HEK293 (cell line): ENCODE data around the gene KLHL30.
A peak's percentile ranks its signal among the peaks of the same experiment; 100 is the strongest.
"Not testable (repeated sequence)": the region's sequence is repeated elsewhere in the genome, so short reads cannot be mapped to it uniquely, and the experiment has no call there.

Source experiments
- CTCF ChIA-PET: fragments of 350-600 bp; formaldehyde crosslinking; extraction: SDS; loops from one replicate; lab custom pipeline; 2021; ENCODE audit warnings: antibody characterized with exemption; lab: Yijun Ruan, JAX
- POLR2A ChIA-PET: fragments of 300-600 bp; formaldehyde crosslinking; extraction: SDS; loops from one replicate; lab custom pipeline; 2020; ENCODE audit warnings: antibody characterized with exemption, inconsistent platforms; lab: Yijun Ruan, JAX
- H3K27ac ChIP-seq: fragments of 200-500 bp; sonication (Bioruptor generic); 2 replicates; pipeline ENCODE4 v1.5.1; 2014; ENCODE audit warnings: low read depth, low read length, control low read depth, inconsistent platforms; ENCODE audit errors: extremely low read depth
- H3K36me3 ChIP-seq, 2 experiments: fragments of 200-500 bp in 1 of 2; sonication (Bioruptor generic) in 1 of 2; 1 replicate in 1 of 2; 2 replicates in 1 of 2; pipeline ENCODE4 v1.5.1; 2014 to 2017; ENCODE audit warnings: inconsistent platforms in 2 of 2, low read length in 2 of 2; ENCODE audit not compliant: control insufficient read depth in 2 of 2, insufficient read depth in 1 of 2
- H3K4me1 ChIP-seq: fragments of 200-500 bp; sonication (Bioruptor generic); 2 replicates; pipeline ENCODE4 v1.5.1; 2014; ENCODE audit warnings: mild to moderate bottlenecking, low read length, inconsistent platforms; ENCODE audit not compliant: control insufficient read depth, insufficient read depth
- H3K4me3 ChIP-seq: 2 replicates; pipeline ENCODE4 v1.5.1; 2011; ENCODE audit warnings: low read depth, mild to moderate bottlenecking, control low read depth, low read length, moderate library complexity
- H3K9me3 ChIP-seq: fragments of 200-500 bp; sonication (Bioruptor generic); 2 replicates; pipeline ENCODE4 v1.5.1; 2014; ENCODE audit warnings: low read depth, low read length, inconsistent platforms; ENCODE audit not compliant: control insufficient read depth, insufficient read depth
- BCL11B ChIP-seq: fragments of 450-650 bp; formaldehyde crosslinking; IDR thresholded peaks from 2 replicates; pipeline ENCODE4 v1.5.1; 2016; ENCODE audit warnings: low read depth, missing biosample characterization, missing genetic modification characterization
- BCL6B ChIP-seq: fragments of 450-650 bp; formaldehyde crosslinking; IDR thresholded peaks from 2 replicates; pipeline ENCODE4 v1.5.1; 2017; ENCODE audit warnings: missing biosample characterization, missing genetic modification characterization
- SCRT1 ChIP-seq: fragments of 450-650 bp; formaldehyde crosslinking; IDR thresholded peaks from 2 replicates; pipeline ENCODE4 v1.5.1; 2016; ENCODE audit warnings: missing biosample characterization, missing genetic modification characterization, borderline replicate concordance
- ZNF223 ChIP-seq: fragments of 450-650 bp; formaldehyde crosslinking; IDR thresholded peaks from 2 replicates; pipeline ENCODE4 v1.5.1; 2016; ENCODE audit warnings: missing biosample characterization, missing genetic modification characterization
- ZNF248 ChIP-seq: fragments of 450-650 bp; formaldehyde crosslinking; IDR thresholded peaks from 2 replicates; pipeline ENCODE4 v1.5.1; 2017; ENCODE audit warnings: missing biosample characterization, missing genetic modification characterization
- ZNF335 ChIP-seq: fragments of 450-650 bp; formaldehyde crosslinking; conservative IDR thresholded peaks from 2 replicates; pipeline ENCODE4 v1.5.1; 2016; ENCODE audit warnings: missing biosample characterization, missing genetic modification characterization
- ZNF350 ChIP-seq: fragments of 450-650 bp; formaldehyde crosslinking; IDR thresholded peaks from 2 replicates; pipeline ENCODE4 v1.5.0; 2017; ENCODE audit warnings: missing biosample characterization, mild to moderate bottlenecking, missing genetic modification characterization
- ZNF423 ChIP-seq: fragments of 450-650 bp; formaldehyde crosslinking; IDR thresholded peaks from 2 replicates; pipeline ENCODE4 v1.5.1; 2016; ENCODE audit warnings: missing biosample characterization, missing genetic modification characterization
- ZNF558 ChIP-seq: fragments of 450-650 bp; formaldehyde crosslinking; IDR thresholded peaks from 2 replicates; pipeline ENCODE4 v1.5.1; 2016; ENCODE audit warnings: missing biosample characterization, missing genetic modification characterization
- ZNF600 ChIP-seq: fragments of 450-650 bp; formaldehyde crosslinking; IDR thresholded peaks from 2 replicates; pipeline ENCODE4 v1.5.1; 2016; ENCODE audit warnings: missing biosample characterization, missing genetic modification characterization
- TF ChIP-seq, protein P1 (sequence below): fragments of 450-650 bp; formaldehyde crosslinking; IDR thresholded peaks from 2 replicates; pipeline ENCODE4 v1.5.1; 2016; ENCODE audit warnings: missing biosample characterization, missing genetic modification characterization
- TF ChIP-seq, protein P2 (sequence below): fragments of 450-650 bp; formaldehyde crosslinking; IDR thresholded peaks from 2 replicates; pipeline ENCODE4 v1.5.1; 2016; ENCODE audit warnings: missing biosample characterization, missing genetic modification characterization

KLHL30 gene

GRCh38 chr2:238170386-238171071 is 32.1 kb downstream of the KLHL30 start (continued):
- 0 out of 2 replicates have a peak, but pooled peaks have one; percentile 10 for TF ChIP-seq SCRT1
- 0 out of 2 replicates have a peak, but pooled peaks have one; percentile 11 for TF ChIP-seq ZNF600
- TF ChIP-seq BCL11B (tag by site-specific recombination): no peak
- no peak for TF ChIP-seq ZNF335 (tag by site-specific recombination)

DNA sequence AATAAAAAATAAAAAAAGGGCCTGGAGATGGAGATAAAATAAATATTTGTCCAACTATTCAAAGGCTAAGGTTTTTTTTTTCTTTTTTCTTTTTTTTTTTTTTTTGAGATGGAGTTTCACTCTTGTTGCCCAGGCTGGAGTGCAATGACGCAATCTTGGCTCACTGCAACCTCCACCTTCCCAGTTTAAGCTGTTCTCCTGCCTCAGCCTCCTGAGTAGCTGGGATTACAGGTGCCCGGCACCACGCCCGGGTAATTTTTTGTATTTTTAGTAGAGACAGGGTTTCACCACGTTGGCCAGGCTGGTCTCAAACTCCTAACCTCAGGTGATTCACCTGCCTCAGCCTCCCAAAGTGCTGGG is 32.6 kb downstream of the KLHL30 start:
- POLR2A ChIA-PET, H3K4me3 ChIP-seq, CTCF ChIA-PET, H3K4me1 ChIP-seq, H3K27ac ChIP-seq, H3K9me3 ChIP-seq: not testable (repeated sequence)
- H3K36me3 ChIP-seq: peaks cover 3 to 93% of the 10 kb centered on the region in 2 experiments; a peak in 2 of 3 replicates

GRCh38 chr2:238171575-238172187 is 33.2 kb downstream of the KLHL30 start:
- Histone ChIP-seq H3K27ac (no peak overlapping the region), H3K9me3 (no peaks in the 10 kb centered on the region), H3K4me3 (no peak overlapping the region), H3K4me1 (0 out of 2 replicates have a peak, but pooled peaks cover 8% of the 10 kb centered on the region), H3K36me3 (peaks cover 3 to 93% of the 10 kb centered on the region in 2 experiments; a peak in 2 of 3 replicates)
- CTCF ChIA-PET: no interaction called here
- POLR2A ChIA-PET: no interaction called here
- TF ChIP-seq, protein P1, sequence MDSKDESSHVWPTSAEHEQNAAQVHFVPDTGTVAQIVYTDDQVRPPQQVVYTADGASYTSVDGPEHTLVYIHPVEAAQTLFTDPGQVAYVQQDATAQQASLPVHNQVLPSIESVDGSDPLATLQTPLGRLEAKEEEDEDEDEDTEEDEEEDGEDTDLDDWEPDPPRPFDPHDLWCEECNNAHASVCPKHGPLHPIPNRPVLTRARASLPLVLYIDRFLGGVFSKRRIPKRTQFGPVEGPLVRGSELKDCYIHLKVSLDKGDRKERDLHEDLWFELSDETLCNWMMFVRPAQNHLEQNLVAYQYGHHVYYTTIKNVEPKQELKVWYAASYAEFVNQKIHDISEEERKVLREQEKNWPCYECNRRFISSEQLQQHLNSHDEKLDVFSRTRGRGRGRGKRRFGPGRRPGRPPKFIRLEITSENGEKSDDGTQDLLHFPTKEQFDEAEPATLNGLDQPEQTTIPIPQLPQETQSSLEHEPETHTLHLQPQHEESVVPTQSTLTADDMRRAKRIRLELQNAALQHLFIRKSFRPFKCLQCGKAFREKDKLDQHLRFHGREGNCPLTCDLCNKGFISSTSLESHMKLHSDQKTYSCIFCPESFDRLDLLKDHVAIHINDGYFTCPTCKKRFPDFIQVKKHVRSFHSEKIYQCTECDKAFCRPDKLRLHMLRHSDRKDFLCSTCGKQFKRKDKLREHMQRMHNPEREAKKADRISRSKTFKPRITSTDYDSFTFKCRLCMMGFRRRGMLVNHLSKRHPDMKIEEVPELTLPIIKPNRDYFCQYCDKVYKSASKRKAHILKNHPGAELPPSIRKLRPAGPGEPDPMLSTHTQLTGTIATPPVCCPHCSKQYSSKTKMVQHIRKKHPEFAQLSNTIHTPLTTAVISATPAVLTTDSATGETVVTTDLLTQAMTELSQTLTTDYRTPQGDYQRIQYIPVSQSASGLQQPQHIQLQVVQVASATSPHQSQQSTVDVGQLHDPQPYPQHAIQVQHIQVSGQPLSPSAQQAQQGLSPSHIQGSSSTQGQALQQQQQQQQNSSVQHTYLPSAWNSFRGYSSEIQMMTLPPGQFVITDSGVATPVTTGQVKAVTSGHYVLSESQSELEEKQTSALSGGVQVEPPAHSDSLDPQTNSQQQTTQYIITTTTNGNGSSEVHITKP (tag by site-specific recombination): 0 out of 2 replicates have a peak, but pooled peaks have one; percentile 33
- no peak for TF ChIP-seq ZNF558

GRCh38 chr2:238172439-238172838 is 34.0 kb downstream of the KLHL30 start:
- POLR2A ChIA-PET: no interaction called here
- H3K4me3 ChIP-seq: no peak overlapping the region
- H3K36me3 ChIP-seq: peaks cover 8 to 93% of the 10 kb centered on the region in 2 experiments
- TF ChIP-seq, protein P2, sequence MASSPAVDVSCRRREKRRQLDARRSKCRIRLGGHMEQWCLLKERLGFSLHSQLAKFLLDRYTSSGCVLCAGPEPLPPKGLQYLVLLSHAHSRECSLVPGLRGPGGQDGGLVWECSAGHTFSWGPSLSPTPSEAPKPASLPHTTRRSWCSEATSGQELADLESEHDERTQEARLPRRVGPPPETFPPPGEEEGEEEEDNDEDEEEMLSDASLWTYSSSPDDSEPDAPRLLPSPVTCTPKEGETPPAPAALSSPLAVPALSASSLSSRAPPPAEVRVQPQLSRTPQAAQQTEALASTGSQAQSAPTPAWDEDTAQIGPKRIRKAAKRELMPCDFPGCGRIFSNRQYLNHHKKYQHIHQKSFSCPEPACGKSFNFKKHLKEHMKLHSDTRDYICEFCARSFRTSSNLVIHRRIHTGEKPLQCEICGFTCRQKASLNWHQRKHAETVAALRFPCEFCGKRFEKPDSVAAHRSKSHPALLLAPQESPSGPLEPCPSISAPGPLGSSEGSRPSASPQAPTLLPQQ (tag by site-specific recombination): no peak
- no peak for TF ChIP-seq ZNF223 (tag by site-specific recombination)
- no peak for TF ChIP-seq ZNF423
- TF ChIP-seq ZNF350 (tag by site-specific recombination): no peak
- TF ChIP-seq BCL6B (tag by site-specific recombination): no peak
- no peak for TF ChIP-seq ZNF248 (tag by site-specific recombination)
- TF ChIP-seq, all 188 proteins: peak for 0
- CTCF ChIA-PET: no interaction called here
- no peak overlapping the region for H3K27ac ChIP-seq
- 0 out of 2 replicates have a peak, but pooled peaks cover 8% of the 10 kb centered on the region for H3K4me1 ChIP-seq
- no peaks in the 10 kb centered on the region for H3K9me3 ChIP-seq
